GM18511 (cell line): Measurements from ENCODE around the gene DAG1.

Experiments
- ATAC-seq: cut with Tn5 transposase; IDR thresholded peaks from one replicate; pipeline ENCODE4 v1.9.1; 2021; ENCODE audit warnings: mild to moderate bottlenecking, moderate library complexity; ENCODE audit not compliant: unreplicated experiment

DAG1 gene

DNA sequence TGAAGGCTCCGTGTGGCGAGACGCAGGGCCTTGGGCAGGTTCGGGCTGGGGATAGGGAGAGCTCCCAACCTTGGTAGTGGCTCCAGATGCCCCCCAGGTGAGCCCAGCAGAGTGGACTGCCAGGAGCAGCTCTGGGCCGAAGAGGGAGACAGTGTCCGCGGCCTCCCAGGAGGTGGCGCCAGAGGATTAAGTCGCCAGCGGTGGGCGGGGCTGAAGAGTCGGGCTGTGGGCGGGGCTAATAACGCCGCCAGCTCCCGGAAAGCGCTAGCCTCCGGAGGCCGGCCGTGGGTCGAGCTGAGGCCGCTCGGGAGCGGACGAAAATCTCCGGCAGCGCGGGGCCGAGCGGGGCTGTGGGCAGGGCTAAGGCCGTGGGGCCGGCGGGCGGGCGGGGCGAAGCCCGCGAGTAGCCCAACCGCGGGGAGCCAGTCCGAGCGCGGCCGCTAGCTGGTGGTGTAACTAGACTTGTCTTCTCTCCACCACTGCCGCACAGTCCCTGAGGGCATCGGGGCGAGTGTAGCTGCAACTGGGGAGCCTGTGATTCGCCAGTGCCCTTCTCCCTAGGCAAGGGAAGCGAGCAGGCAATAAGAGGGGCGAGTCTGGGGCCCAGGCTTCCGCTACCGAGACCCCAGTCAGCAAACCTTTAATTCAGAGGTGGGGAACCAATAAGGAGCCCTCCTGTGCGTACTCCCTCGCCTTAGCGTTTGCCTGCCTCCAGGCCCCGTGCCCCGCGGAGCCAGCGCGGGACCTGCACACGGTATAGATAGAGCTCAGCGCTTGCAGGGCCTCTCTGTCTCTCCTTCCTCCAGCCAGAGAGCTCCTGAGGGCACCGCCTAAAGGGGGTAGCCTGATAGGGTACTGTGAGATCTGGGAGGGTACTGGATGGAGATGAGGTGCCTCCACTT is 69.8 kb downstream of the DAG1 start:
- ATAC-seq: peak; percentile 95

DNA sequence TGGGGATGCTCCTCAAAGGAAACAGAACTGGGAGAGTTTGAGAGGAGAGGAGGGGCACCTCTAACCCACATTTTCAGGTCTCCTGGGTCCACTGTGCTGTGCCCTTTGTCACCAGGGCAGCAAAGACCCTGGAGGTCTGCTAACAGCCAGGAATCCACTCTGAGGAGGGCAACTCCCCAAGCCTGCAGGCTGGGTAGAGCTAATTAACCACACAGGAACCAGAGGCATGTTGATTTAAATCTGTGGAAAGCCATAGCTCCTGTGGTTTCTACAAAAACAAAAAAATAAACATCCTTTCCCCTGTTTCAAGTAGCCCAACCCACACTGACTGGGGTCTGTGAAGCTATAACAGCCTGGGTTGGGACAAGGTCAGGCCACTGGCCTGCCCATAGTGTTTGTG is 82.0 kb downstream of the DAG1 start:
- no peak for ATAC-seq

DNA sequence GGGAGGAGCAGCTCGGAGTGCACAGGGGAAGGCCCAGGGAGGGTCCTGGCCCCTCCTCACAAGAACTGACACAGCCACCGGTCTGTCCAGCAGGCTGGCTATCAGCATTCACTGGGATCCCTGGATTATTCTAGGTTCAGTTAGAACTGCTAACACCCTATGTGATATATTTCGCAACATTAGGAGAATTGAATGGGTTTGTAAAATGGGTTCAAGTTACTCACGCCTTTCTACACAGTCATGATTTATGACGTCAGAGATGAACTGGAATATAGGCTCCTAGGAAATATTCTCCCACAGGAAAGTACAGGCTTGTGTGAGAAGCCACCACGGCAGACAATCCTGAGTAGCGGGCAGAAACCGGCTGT is 83.2 kb downstream of the DAG1 start:
- ATAC-seq: no peak

GRCh38 chr3:49553692-49554632 is 83.9 kb downstream of the DAG1 start, which contains the start of gene BSN:
Gene BSN, plus strand, starts transcription at chr3:49554477. Its CDS starts 126 bp downstream, at chr3:49554603.
- peak; percentile 75 for ATAC-seq

GRCh38 chr3:49554633-49555265 is 84.7 kb downstream of the DAG1 start:
- ATAC-seq: peak; percentile 73

DNA sequence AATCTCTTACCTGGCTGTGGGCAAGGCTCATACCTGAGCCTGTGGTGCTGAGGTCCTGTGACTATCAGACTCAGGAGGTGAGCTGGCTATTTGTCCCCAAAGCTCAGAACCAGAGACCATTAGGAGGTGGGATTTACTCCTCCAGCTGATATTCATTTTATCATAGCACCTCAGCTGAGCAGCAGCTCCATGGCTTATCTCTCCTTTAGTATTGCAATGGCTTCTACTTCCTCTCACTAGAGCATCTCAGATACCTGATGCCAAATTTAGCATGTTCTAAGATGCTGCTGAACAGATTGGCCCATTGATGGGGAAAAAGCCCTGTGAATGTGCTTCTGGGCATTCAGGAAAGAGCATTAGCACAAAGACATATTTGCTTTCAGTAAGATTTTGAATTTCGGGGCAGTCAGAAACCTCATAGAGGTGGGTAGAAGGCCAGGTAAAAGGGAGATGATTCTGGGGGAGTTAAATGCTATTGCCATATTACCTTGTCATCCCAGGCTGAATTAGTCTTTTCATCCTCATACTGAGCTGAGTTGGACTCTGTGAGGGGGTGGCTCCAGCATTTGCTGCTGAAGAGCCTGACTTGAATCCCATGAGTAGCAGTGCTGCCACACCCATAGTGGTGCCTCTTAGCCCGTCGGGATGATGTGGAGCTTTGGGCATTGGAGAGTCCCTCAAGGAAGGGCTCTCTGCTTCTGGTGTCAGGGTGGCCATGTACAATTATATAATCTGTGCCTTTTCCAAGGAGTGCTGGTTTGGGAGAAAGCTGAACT is 86.6 kb downstream of the DAG1 start:
- no peak for ATAC-seq

DNA sequence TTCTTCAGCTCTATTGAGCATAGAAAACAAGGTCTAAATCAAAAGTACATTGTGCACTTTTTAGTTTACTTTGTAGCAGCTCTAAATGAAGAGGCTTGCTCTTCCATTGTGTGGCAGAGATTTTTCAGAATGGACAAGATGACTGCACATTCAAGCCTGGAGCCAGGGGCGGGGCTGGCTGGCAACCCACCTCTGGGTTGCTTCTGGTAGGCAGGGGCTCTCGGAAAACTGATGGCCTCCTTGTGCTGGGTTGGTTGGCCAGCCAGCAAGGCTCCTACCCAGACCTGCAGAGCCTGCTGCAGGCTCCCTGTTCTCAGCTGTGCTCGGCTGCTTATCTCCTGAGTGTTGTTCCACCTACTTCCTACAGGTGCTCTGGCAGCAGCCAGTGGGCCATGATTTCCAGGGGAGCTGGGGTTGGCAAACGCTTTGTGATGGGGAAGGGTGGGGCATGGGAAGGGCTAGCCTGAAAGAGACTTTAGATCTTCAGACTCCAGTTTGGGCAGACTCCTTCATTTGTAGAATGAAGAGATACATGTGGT is 93.0 kb downstream of the DAG1 start:
- no peak for ATAC-seq

- ATAC-seq: no peak
These were observed 93.7 kb downstream of the DAG1 start for GRCh38 chr3:49563766-49564165.

GRCh38 chr3:49566312-49566711 is 96.2 kb downstream of the DAG1 start:
- no peak for ATAC-seq

DNA sequence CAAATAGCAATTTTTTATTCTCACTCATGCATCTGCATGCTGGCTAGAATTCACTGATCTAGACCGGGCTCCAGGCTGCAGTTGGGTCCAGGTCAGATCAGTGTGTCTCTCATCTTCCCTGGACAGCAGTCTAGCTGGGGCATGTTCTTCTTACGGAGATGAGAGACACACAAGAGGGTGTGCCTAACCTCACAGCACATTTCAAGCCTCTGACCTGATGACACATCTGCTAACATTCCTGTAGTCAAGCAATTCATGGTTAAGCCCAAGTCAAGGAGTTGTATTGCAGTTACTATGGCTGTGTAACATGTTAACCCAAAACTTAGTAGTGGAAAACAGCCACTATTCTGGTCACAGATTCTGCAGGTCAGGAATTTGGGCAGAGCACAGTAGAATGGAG is 97.3 kb downstream of the DAG1 start:
- no peak for ATAC-seq

DNA sequence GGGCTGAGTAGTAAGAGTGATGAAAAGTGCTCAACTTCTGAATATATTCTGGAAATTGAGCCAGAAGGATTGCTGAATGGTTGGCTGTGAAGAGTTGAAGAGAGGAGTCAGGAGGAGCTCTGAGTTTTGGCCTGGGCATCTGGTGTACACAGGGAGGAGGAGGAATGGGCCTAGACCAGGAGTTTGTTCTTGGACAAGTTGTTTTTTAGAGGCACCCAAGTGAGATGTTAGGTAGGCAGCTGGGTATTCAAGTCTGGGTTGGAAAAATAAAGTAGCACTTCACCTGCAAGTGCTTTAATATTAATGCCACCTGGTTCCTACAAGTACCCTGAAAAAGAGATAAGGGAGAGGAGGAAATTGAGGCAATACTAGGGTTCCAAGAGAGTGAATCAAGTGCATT is 98.9 kb downstream of the DAG1 start:
- no peak for ATAC-seq

GRCh38 chr3:49570028-49570654 is 100.1 kb downstream of the DAG1 start:
- no peak for ATAC-seq

DNA sequence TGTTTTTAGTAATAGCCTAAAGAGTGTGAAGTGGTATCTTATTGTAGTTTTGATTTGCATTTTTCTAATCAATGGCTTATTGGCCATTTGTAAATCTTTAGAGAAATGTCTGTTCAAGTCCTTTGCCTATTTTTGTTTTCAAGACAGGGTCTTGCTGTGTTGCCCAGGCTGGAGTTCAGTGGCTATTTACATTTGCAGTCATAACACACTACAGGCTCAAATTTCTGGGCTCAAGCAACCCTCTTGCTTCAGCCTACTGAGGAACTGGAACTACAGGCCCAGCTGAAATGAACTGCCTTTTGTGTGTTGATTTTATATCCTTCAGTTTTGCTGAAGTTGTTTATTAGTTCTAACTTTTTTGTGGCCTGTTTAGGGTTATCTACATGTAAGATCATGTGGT is 112.1 kb downstream of the DAG1 start:
- ATAC-seq: no peak
